G401 (cell line): Measurements from ENCODE around the gene SUPT3H. TPM values are rescaled to one million over a fixed set of nuclear protein-coding genes. Genes with fewer than 3 reads are reported as not detected.

Experiments used
- DNase-seq: peaks from one replicate; pipeline ENCODE4 v3.0.0-alpha.2; 2015; ENCODE audit warnings: low spot score
- in situ Hi-C: cut with HindIII; loops from 2 replicates; pipeline ENCODE4 v1.10.0; 2016; ENCODE audit warnings: low sequenced_read_pairs, mixed read lengths
- total RNA-seq: library from RNA; depleted of rRNA; stranded (reverse); fragments of >200 nt; shearing (Covaris generic); gene quantifications from 2 replicates; pipeline ENCODE4 v1.2.3, GENCODE V29; 2014

SUPT3H gene
- total RNA-seq, 1 experiment from 2014 or later, result 10.9 TPM

- in situ Hi-C loops, result no loop called here
- DNase-seq, result no peak
Observed at GRCh38 chr6:44850312-44850711, 527.4 kb downstream of the SUPT3H start.

- DNase-seq, result no peak
Observed at GRCh38 chr6:44849806-44850205, 527.9 kb downstream of the SUPT3H start.

GRCh38 chr6:44843734-44844133 is 534.0 kb downstream of the SUPT3H start:
- in situ Hi-C loops, result no loop called here
- DNase-seq, result no peak

More at GRCh38 chr6:44849806-44850205, 527.9 kb downstream of the SUPT3H start:
- in situ Hi-C loops, result no loop called here

GRCh38 chr6:44842616-44843015 is 535.1 kb downstream of the SUPT3H start:
- DNase-seq, result no peak
- in situ Hi-C loops, result no loop called here

- in situ Hi-C loops, result no loop called here
- DNase-seq, result no peak
Observed at GRCh38 chr6:44841829-44842228, 535.9 kb downstream of the SUPT3H start.

- DNase-seq, result no peak
- in situ Hi-C loops, result no loop called here
Observed at GRCh38 chr6:44837741-44838140, 540.0 kb downstream of the SUPT3H start.

GRCh38 chr6:44837255-44837654 is 540.5 kb downstream of the SUPT3H start:
- in situ Hi-C loops, result no loop called here
- no peak for DNase-seq

GRCh38 chr6:44833248-44833647 is 544.5 kb downstream of the SUPT3H start:
- DNase-seq, result no peak
- in situ Hi-C loops, result no loop called here

- no peak for DNase-seq
- in situ Hi-C loops, result no loop called here
Observed at GRCh38 chr6:44831002-44831610, 546.6 kb downstream of the SUPT3H start.

- in situ Hi-C loops, result no loop called here
- DNase-seq, result no peak
Observed at GRCh38 chr6:44829836-44830235, 547.9 kb downstream of the SUPT3H start.

- in situ Hi-C loops, result no loop called here
- no peak for DNase-seq
Observed at GRCh38 chr6:44828780-44829179, 549.0 kb downstream of the SUPT3H start.

- no peak for DNase-seq
- in situ Hi-C loops, result no loop called here
Observed at GRCh38 chr6:44826025-44826676, 551.6 kb downstream of the SUPT3H start.

GRCh38 chr6:44825273-44825672 is 552.5 kb downstream of the SUPT3H start:
- in situ Hi-C loops, result no loop called here
- DNase-seq, result no peak

- DNase-seq, result no peak
- in situ Hi-C loops, result no loop called here
Observed at GRCh38 chr6:44824567-44824966, 553.2 kb downstream of the SUPT3H start.

- in situ Hi-C loops, result no loop called here
- DNase-seq, result no peak
Observed at GRCh38 chr6:44820759-44821158, 557.0 kb downstream of the SUPT3H start.

GRCh38 chr6:44820321-44820720 is 557.4 kb downstream of the SUPT3H start:
- DNase-seq, result no peak
- in situ Hi-C loops, result no loop called here

- in situ Hi-C loops, result no loop called here
- DNase-seq, result no peak
Observed at GRCh38 chr6:44811456-44811855, 566.3 kb downstream of the SUPT3H start.

GRCh38 chr6:44809258-44809657 is 568.5 kb downstream of the SUPT3H start:
- no peak for DNase-seq
- in situ Hi-C loops, result no loop called here

- in situ Hi-C loops, result no loop called here
- DNase-seq, result no peak
Observed at GRCh38 chr6:44808148-44808547, 569.6 kb downstream of the SUPT3H start.

GRCh38 chr6:44806656-44807055 is 571.1 kb downstream of the SUPT3H start:
- no peak for DNase-seq
- in situ Hi-C loops, result no loop called here

GRCh38 chr6:44805238-44805846 is 572.4 kb downstream of the SUPT3H start:
- DNase-seq, result no peak
- in situ Hi-C loops, result no loop called here
